ENCODE data around the gene DNMT3B. TPM values are rescaled to one million over a fixed set of nuclear protein-coding genes. Genes with fewer than 3 reads are reported as not detected.

The DNMT3B gene
- total and polyA plus RNA-seq, 4 donors, result 0.26 to 2.8 (median 0.60) TPM

GRCh38 chr20:32789896-32790750 is 27.9 kb downstream of the DNMT3B start (continued):
- no peak for TF ChIP-seq ATF3 (IDR thresholded peaks at IDR 0.05)
- TF ChIP-seq FOXA1 (IDR thresholded peaks at IDR 0.05), result no peak
- no peak for TF ChIP-seq HNF4A (conservative IDR thresholded peaks at IDR 0.05)

- no peaks in the 10 kb centered on the region for H3K4me1 ChIP-seq (ENCODE audit: control insufficient read depth in 4 of 4, insufficient read depth in 4 of 4, low read length in 3 of 4)
- no peak overlapping the region for H3K27ac ChIP-seq (ENCODE audit: low read depth in 1 of 2, low read length in 2 of 2)
- TF ChIP-seq ATF3 (IDR thresholded peaks at IDR 0.05) (no peak), HNF4A (conservative IDR thresholded peaks at IDR 0.05) (no peak), REST (IDR thresholded peaks at IDR 0.05) (no peak), ZBTB33 (IDR thresholded peaks at IDR 0.05) (no peak), YY1 (IDR thresholded peaks at IDR 0.05) (no peak), FOXA2 (IDR thresholded peaks at IDR 0.05) (no peak), CTCF (IDR thresholded peaks at IDR 0.05; ENCODE audit: low read depth, low read length, missing input control) (no peak), HNF4G (IDR thresholded peaks at IDR 0.05) (no peak), RAD21 (IDR thresholded peaks at IDR 0.05) (no peak), EGR1 (IDR thresholded peaks at IDR 0.05; ENCODE audit: low read depth in 2 of 2) (no peak), GABPA (IDR thresholded peaks at IDR 0.05 in 1 of 2, conservative IDR thresholded peaks at IDR 0.05 in 1 of 2) (no peak), TAF1 (conservative IDR thresholded peaks at IDR 0.05) (no peak), FOXA1 (IDR thresholded peaks at IDR 0.05) (no peak)
- no peak overlapping the region for H3K9ac ChIP-seq (ENCODE audit: low read depth in 1 of 2, low read length in 2 of 2)
- no peaks in the 10 kb centered on the region for H3K36me3 ChIP-seq (ENCODE audit: control insufficient read depth in 4 of 4, insufficient read depth in 3 of 4, low read depth in 1 of 4, low read length in 3 of 4)
- H3K4me3 ChIP-seq (ENCODE audit: low read depth in 1 of 3, low read length in 3 of 3), result no peak overlapping the region
- 93% methylated on average over 3 of the region's 3 CpGs for WGBS
- no peak for DNase-seq (ENCODE audit: low spot score)
- no peaks in the 10 kb centered on the region for H3K9me3 ChIP-seq (ENCODE audit: control insufficient read depth in 4 of 4, low read length in 3 of 4)
- H3K27me3 ChIP-seq (ENCODE audit: control insufficient read depth in 4 of 4, insufficient read depth in 4 of 4, low read length in 3 of 4), result no peaks in the 10 kb centered on the region
Observed at GRCh38 chr20:32790751-32791057, 28.5 kb downstream of the DNMT3B start.
